Measurements from ENCODE around the gene HSFX3. TPM values are rescaled to one million over a fixed set of nuclear protein-coding genes. Genes with fewer than 3 reads are reported as not detected.
A peak's percentile ranks its signal among the peaks of the same experiment; 100 is the strongest.

HSFX3 gene
- total RNA-seq, 1 experiment from 2014 or later = not detected

GRCh38 chrX:149510386-149510785 lies 39.3 kb downstream of the HSFX3 start:
- DNase-seq = no peak
- no peaks in the 10 kb centered on the region for H3K23me2 ChIP-seq (ENCODE audit: insufficient read length, low read depth, low read length, poor library complexity, severe bottlenecking)
- H3K79me1 ChIP-seq (ENCODE audit: insufficient read depth, low read depth, low read length, poor library complexity, severe bottlenecking) = no peaks in the 10 kb centered on the region
- H4K91ac ChIP-seq (ENCODE audit: insufficient read length, low read depth, low read length) = no peak overlapping the region
- Mint-ChIP-seq H3K27me3 (ENCODE audit: low read depth) (peaks cover 6% of the 10 kb centered on the region), H3K9me3 (peaks cover 63 to 71% of the 10 kb centered on the region in 2 experiments), H3K27ac (no peak overlapping the region; a peak in 1 of 7 replicates), H3K4me3 (no peak overlapping the region), H3K36me3 (ENCODE audit: insufficient read depth in 1 of 3, low read depth in 3 of 3) (no peaks in the 10 kb centered on the region; a peak in 1 of 7 replicates), H3K4me1 (peaks cover 21% of the 10 kb centered on the region in 2 experiments)
- H3K79me2 ChIP-seq (ENCODE audit: insufficient read depth, low read length) = no peaks in the 10 kb centered on the region
- H3K56ac ChIP-seq (ENCODE audit: insufficient read length, low read depth, low read length) = no peak overlapping the region
- H4K8ac ChIP-seq (replicated peaks; ENCODE audit: insufficient read length, low read depth, low read length) = no peak overlapping the region
- H4K20me1 ChIP-seq (ENCODE audit: control insufficient read depth, insufficient read depth, insufficient read length) = no peaks in the 10 kb centered on the region
- no peak overlapping the region for H3K9ac ChIP-seq (ENCODE audit: extremely low read depth, insufficient read length, low read length)
- H3K18ac ChIP-seq (ENCODE audit: insufficient read length, low read depth, low read length) = no peak overlapping the region
- H2BK20ac ChIP-seq (ENCODE audit: low read depth, low read length, poor library complexity, severe bottlenecking) = no peak overlapping the region
- H2AFZ ChIP-seq (ENCODE audit: low read length) = no peak overlapping the region
- no peak overlapping the region for H2AK5ac ChIP-seq (ENCODE audit: insufficient read length, low read length)
- H3K4me1 ChIP-seq (ENCODE audit: insufficient read depth, low read length) = no peaks in the 10 kb centered on the region
- WGBS (ENCODE audit: extremely low coverage, insufficient read length, low lambda C conversion rate) = no CpG with 5 or more reads among the region's 4 CpGs
- H3K4me2 ChIP-seq (ENCODE audit: insufficient read depth, insufficient read length, low read length) = no peak overlapping the region
- no peak overlapping the region for H3K27ac ChIP-seq (ENCODE audit: insufficient read length, low read depth, low read length)
- H2BK5ac ChIP-seq (ENCODE audit: insufficient read length, low read length) = no peak overlapping the region
- TF ChIP-seq, protein P1, sequence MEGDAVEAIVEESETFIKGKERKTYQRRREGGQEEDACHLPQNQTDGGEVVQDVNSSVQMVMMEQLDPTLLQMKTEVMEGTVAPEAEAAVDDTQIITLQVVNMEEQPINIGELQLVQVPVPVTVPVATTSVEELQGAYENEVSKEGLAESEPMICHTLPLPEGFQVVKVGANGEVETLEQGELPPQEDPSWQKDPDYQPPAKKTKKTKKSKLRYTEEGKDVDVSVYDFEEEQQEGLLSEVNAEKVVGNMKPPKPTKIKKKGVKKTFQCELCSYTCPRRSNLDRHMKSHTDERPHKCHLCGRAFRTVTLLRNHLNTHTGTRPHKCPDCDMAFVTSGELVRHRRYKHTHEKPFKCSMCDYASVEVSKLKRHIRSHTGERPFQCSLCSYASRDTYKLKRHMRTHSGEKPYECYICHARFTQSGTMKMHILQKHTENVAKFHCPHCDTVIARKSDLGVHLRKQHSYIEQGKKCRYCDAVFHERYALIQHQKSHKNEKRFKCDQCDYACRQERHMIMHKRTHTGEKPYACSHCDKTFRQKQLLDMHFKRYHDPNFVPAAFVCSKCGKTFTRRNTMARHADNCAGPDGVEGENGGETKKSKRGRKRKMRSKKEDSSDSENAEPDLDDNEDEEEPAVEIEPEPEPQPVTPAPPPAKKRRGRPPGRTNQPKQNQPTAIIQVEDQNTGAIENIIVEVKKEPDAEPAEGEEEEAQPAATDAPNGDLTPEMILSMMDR (conservative IDR thresholded peaks at IDR 0.05) = peak; percentile 47
- no peaks in the 10 kb centered on the region for H3K27me3 ChIP-seq (ENCODE audit: insufficient read depth, low read length)
- no peak overlapping the region for H4K5ac ChIP-seq (ENCODE audit: insufficient read length, low read depth, low read length)
- H3K9me3 ChIP-seq (ENCODE audit: control insufficient read depth, low read depth, low read length) = peaks cover 39% of the 10 kb centered on the region
- no peak overlapping the region for H3T11ph ChIP-seq (ENCODE audit: low read length)
- H2BK120ac ChIP-seq (ENCODE audit: low read depth, low read length, poor library complexity, severe bottlenecking) = no peak overlapping the region
- no peak overlapping the region for H2BK12ac ChIP-seq (ENCODE audit: insufficient read length, low read depth, low read length)
- H2BK15ac ChIP-seq (ENCODE audit: low read depth, low read length) = no peak overlapping the region
- no peak overlapping the region for H3K23ac ChIP-seq (ENCODE audit: insufficient read length, low read depth, low read length)
- no peak overlapping the region for H3K4ac ChIP-seq (ENCODE audit: low read depth, low read length)
- no peak overlapping the region for H3K14ac ChIP-seq (ENCODE audit: insufficient read depth, low read length)

Measured in H9 (cell line).